T1000 (cell line): ENCODE results near the gene SOX2.
A peak's percentile ranks its signal among the peaks of the same experiment; 100 is the strongest.

Experiments used
- DNase-seq: peaks from one replicate; lab custom pipeline; 2025; ENCODE audit warnings: mixed read lengths; lab: John Stamatoyannopoulos, UW

The SOX2 gene

GRCh38 chr3:181704421-181705085 lies 7.2 kb upstream of the SOX2 start:
- DNase-seq = no peak

GRCh38 chr3:181705086-181705480 lies 6.6 kb upstream of the SOX2 start:
- no peak for DNase-seq

- no peak for DNase-seq
Observed at GRCh38 chr3:181707980-181708379, 3.7 kb upstream of the SOX2 start.

DNA sequence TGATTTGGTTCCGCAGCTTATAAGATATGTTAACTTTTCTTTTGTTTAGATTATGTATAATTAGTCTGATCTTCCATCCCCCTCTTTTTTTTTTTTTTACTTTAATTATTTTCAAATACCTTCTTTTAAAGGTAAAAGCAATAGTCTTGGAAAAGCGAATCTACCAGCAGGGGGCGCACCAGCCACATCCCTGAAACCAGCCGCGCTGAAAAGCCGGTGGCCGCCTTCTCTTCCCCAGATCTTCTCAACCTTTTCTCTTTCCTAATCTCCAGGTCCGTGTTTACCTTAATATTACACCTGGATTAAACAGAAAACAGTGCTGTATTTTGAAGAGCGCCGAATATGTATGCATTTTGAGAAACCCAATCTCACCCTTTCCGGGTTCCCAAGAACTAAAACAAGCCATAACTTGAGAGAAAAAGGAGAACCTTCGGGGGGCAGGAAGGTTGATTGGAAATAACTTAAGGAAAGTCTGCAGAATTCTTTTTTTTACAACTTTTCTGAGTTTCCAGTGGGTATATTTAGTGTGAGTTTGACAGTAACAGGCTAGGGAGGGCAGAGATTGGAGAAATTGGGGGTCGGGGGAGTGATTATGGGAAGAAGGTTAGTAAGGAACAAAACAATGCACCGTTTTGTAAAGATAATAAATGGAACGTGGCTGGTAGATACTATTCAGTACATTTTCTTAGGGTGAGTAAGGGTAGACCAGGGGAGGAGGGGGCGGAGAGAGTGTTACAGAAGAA lies 2.0 kb upstream of the SOX2 start:
- peak; percentile 43 for DNase-seq

- no peak for DNase-seq
Observed at GRCh38 chr3:181710345-181711291, 1.1 kb upstream of the SOX2 start.

- no peak for DNase-seq
Observed at GRCh38 chr3:181712226-181712552, 464 bp downstream of the SOX2 start.

GRCh38 chr3:181712553-181713279 lies 991 bp downstream of the SOX2 start:
- DNase-seq = peak; percentile 37

- DNase-seq = no peak
Observed at GRCh38 chr3:181713280-181713647, 1.5 kb downstream of the SOX2 start.

DNA sequence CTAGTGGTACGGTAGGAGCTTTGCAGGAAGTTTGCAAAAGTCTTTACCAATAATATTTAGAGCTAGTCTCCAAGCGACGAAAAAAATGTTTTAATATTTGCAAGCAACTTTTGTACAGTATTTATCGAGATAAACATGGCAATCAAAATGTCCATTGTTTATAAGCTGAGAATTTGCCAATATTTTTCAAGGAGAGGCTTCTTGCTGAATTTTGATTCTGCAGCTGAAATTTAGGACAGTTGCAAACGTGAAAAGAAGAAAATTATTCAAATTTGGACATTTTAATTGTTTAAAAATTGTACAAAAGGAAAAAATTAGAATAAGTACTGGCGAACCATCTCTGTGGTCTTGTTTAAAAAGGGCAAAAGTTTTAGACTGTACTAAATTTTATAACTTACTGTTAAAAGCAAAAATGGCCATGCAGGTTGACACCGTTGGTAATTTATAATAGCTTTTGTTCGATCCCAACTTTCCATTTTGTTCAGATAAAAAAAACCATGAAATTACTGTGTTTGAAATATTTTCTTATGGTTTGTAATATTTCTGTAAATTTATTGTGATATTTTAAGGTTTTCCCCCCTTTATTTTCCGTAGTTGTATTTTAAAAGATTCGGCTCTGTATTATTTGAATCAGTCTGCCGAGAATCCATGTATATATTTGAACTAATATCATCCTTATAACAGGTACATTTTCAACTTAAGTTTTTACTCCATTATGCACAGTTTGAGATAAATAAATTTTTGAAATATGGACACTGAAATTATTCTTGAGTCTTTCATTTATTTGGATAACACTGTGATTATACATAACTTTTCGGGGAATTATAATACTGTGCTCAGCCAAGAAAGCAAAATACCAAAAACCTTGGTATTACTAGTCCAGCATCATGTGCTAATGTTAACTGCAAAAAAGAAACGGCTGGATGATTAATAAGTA lies 2.2 kb downstream of the SOX2 start:
- DNase-seq = no peak

- DNase-seq = no peak
Observed at GRCh38 chr3:181715571-181716340, 4.0 kb downstream of the SOX2 start.

GRCh38 chr3:181716966-181717365 lies 5.2 kb downstream of the SOX2 start:
- DNase-seq = no peak

GRCh38 chr3:181717549-181718171 lies 5.9 kb downstream of the SOX2 start:
- no peak for DNase-seq

DNA sequence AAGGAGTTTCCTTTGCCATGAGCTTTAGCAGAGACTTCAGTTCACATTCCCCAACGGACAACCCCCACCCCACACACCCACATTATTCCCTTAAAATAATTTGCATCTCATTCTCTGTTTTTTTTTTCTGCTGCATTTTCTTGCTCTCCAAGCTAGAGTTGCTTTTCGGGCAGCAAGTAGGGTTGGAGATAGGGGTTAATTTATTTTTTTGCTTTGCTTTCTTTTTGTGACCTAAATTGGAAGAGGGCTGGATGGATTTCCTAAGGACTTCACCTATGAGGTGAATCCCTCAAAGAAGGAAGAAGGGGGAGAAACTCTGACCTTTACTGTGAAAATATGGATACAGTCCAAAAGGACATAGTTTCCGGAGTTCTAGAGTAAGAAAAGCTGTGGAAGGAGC lies 6.6 kb downstream of the SOX2 start:
- DNase-seq = no peak

- no peak for DNase-seq
Observed at GRCh38 chr3:181718987-181719911, 7.5 kb downstream of the SOX2 start.

DNA sequence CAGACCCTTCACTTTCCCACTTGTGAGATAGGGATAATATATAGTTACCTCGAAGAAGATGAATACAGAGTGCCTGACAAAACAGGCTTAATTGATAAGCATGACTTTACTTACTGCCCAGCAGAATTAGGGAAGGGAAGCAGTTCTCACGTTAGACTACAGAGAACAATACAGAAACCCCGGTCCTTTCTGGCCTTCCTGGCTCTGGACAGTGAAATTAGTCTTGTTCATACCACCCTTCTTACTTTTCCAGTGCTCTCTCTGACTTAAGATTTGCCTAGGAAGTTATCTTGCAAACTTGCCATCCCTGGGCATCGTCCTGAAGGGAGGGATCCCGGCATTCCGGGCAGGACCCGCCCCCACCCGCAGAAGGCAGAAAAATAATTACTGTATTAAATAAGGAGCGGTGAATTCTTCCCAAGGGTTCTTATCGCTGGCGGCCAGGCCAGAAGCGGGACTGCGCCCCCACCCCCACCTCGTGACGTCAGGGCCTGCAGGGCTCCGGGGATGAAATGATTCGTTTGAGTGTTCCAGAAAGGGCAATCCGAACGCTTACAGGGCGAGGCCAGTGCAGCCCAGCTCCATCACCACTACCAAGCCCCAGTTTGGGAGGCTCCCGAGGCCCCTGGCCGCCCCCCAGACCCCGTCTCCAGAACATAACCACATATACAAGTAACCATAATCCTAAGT lies 8.4 kb downstream of the SOX2 start:
- DNase-seq = no peak

DNA sequence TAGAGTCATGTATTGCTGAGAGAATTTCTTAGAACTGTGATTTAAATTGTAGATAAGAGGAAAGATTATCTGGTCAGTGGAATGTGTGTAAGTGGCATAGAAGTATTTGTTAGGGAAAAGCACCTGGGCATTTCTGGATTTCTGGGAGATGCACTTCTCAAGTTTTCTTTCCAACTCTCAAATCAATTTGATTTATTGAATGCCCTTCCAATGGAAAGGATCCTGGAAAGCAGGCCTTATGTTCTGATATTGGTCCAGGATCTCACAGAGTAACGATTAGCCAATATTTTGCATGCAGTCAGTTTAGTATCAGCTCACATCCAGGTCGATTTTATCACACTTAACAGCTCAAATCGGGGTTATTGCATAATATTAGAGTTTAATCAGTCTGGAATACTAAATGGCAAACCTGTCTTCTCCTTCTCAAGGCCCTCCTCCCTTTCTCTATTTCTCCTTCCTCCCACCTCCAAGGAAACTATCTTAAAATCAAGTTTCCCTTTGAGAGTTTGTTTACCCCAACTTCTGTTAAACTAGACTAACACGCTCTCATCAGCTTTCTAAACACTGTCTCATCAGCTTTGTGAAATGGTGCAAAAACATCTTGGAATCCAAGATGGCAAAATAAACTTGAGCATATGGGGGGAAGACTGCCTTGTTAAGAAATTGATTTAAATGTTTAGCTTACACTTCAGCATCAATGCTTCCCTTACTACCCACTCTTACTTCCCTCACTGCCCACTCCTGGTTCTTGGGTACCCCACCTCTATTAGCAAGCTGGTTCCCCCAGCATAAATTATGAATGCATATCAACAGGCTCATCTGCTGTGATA lies 9.5 kb downstream of the SOX2 start:
- no peak for DNase-seq

- no peak for DNase-seq
Observed at GRCh38 chr3:181722156-181722555, 10.4 kb downstream of the SOX2 start.
